GM18951 (cell line): ENCODE results near the gene STXBP2.

Source experiments
- POLR2A ChIP-seq: IDR thresholded peaks from 4 replicates; pipeline ENCODE4 v1.6.1; 2011; ENCODE audit warnings: mild to moderate bottlenecking; ENCODE audit not compliant: insufficient read length, insufficient read depth; ENCODE audit errors: extremely low read depth
- in situ Hi-C: fragments of 300-500 bp; cut with MboI; formaldehyde crosslinking; loops from one replicate; pipeline ENCODE4 v1.12.0; 2022; ENCODE audit warnings: low sequenced_read_pairs, mixed read lengths, inconsistent platforms; ENCODE audit not compliant: unreplicated experiment

The STXBP2 gene

GRCh38 chr19:7661744-7662538 lies 25.0 kb downstream of the STXBP2 start:
- TF ChIP-seq POLR2A = no peak
- in situ Hi-C loops = no loop called here

- in situ Hi-C loops = no loop called here
- TF ChIP-seq POLR2A = no peak
Observed at GRCh38 chr19:7662657-7663056, 25.7 kb downstream of the STXBP2 start.

- in situ Hi-C loops = no loop called here
- no peak for TF ChIP-seq POLR2A
Observed at GRCh38 chr19:7663706-7664105, 26.8 kb downstream of the STXBP2 start.

GRCh38 chr19:7665076-7665475 lies 28.2 kb downstream of the STXBP2 start:
- TF ChIP-seq POLR2A = no peak
- in situ Hi-C loops = no loop called here

GRCh38 chr19:7668842-7669241 lies 31.9 kb downstream of the STXBP2 start, which contains the start of gene RETN:
Gene RETN, plus strand, starts transcription at chr19:7669049. Its CDS starts 278 bp downstream, at chr19:7669327.
- in situ Hi-C loops = no loop called here
- no peak for TF ChIP-seq POLR2A

GRCh38 chr19:7669641-7670040 lies 32.7 kb downstream of the STXBP2 start:
- no peak for TF ChIP-seq POLR2A
- in situ Hi-C loops = no loop called here

- no peak for TF ChIP-seq POLR2A
- in situ Hi-C loops = no loop called here
Observed at GRCh38 chr19:7670150-7670783, 33.4 kb downstream of the STXBP2 start.

GRCh38 chr19:7670790-7671189 lies 33.9 kb downstream of the STXBP2 start:
- no peak for TF ChIP-seq POLR2A
- in situ Hi-C loops = no loop called here

- TF ChIP-seq POLR2A = no peak
- in situ Hi-C loops = no loop called here
Observed at GRCh38 chr19:7672522-7672921, 35.6 kb downstream of the STXBP2 start.

GRCh38 chr19:7674010-7675005 lies 37.4 kb downstream of the STXBP2 start:
- no peak for TF ChIP-seq POLR2A
- in situ Hi-C loops = no loop called here

GRCh38 chr19:7676376-7676775 lies 39.5 kb downstream of the STXBP2 start:
- in situ Hi-C loops = no loop called here

GRCh38 chr19:7676854-7677253 lies 39.9 kb downstream of the STXBP2 start, which contains the start of gene MCEMP1:
Gene MCEMP1, plus strand, starts transcription at chr19:7677090. Its CDS starts 31 bp downstream, at chr19:7677121.
- in situ Hi-C loops = no loop called here
- TF ChIP-seq POLR2A = no peak

More at GRCh38 chr19:7676376-7676775, 39.5 kb downstream of the STXBP2 start:
- no peak for TF ChIP-seq POLR2A
